Measurements from ENCODE around the gene ZNF280D.

DNA sequence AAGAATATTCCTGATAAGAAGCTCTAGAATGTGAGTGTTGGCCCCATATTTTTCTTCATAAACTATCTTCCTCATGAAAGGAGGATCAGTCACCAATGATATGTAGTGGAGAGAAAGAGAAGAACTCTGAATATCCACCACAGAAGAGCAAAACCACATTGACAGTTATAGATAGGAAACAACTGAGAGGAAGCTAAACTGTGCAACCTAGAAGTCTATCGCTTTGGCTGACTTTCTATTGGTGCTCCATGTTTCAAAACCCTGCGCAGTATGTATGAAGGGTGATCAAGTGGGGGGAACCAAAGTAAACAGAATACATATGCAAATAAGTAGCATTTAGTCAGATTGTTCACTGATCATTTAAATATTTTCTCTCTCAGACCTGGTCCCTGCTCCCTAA, 41.0 kb upstream of the ZNF280D start:
- TF ChIP-seq, protein P1, sequence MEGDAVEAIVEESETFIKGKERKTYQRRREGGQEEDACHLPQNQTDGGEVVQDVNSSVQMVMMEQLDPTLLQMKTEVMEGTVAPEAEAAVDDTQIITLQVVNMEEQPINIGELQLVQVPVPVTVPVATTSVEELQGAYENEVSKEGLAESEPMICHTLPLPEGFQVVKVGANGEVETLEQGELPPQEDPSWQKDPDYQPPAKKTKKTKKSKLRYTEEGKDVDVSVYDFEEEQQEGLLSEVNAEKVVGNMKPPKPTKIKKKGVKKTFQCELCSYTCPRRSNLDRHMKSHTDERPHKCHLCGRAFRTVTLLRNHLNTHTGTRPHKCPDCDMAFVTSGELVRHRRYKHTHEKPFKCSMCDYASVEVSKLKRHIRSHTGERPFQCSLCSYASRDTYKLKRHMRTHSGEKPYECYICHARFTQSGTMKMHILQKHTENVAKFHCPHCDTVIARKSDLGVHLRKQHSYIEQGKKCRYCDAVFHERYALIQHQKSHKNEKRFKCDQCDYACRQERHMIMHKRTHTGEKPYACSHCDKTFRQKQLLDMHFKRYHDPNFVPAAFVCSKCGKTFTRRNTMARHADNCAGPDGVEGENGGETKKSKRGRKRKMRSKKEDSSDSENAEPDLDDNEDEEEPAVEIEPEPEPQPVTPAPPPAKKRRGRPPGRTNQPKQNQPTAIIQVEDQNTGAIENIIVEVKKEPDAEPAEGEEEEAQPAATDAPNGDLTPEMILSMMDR (conservative IDR thresholded peaks at IDR 0.05): no peak
- TF ChIP-seq EZH2 (IDR thresholded peaks at IDR 0.05; ENCODE audit: low read depth): no peak
